ENCODE results near the gene PTPRM. TPM values are rescaled to one million over a fixed set of nuclear protein-coding genes. Genes with fewer than 3 reads are reported as not detected.
A peak's percentile ranks its signal among the peaks of the same experiment; 100 is the strongest.

The PTPRM gene
- total RNA-seq, 1 experiment from 2014 or later, result 45.6 TPM

DNA sequence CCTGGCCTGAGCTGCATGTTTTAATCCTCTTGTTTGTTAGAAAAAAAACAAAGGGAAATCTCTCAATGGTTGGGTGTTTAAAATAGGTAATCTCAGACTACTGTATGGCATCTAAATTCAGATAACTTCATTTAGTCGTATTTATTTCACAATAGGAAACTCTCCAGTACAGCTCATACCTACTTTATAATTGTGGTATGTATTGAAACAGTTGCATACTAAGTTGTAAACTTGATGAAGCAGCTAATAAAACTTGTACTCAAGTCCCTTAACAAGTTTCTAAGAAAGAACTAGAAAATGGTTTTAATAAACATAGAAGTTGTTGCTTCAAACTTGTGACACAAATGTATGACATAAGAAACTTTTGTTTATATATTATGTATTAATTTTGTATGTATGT, 334.5 kb downstream of the PTPRM start:
- Histone ChIP-seq H3F3A (ENCODE audit: low read length, unreplicated experiment) (no peaks in the 10 kb centered on the region), H3K9me3 (ENCODE audit: low read length) (no peaks in the 10 kb centered on the region), H3K9me2 (replicated peaks; ENCODE audit: low read length) (no peaks in the 10 kb centered on the region), H3K4me2 (ENCODE audit: low read length) (no peak overlapping the region), H2AFZ (ENCODE audit: low read length) (no peak overlapping the region), H3K9ac (ENCODE audit: low read length) (no peak overlapping the region), H4K20me1 (ENCODE audit: low read length) (no peaks in the 10 kb centered on the region), H3K27me3 (ENCODE audit: low read length) (no peaks in the 10 kb centered on the region), H3K4me3 (ENCODE audit: low read length) (no peak overlapping the region), H3K4me1 (ENCODE audit: insufficient read depth, low read length) (peaks cover 38% of the 10 kb centered on the region), H3K79me2 (ENCODE audit: low read length) (peaks cover 11% of the 10 kb centered on the region), H3K36me3 (ENCODE audit: low read depth, low read length) (no peaks in the 10 kb centered on the region), H3K27ac (ENCODE audit: low read length) (peak overlapping the region; percentile 35; the same call in 1 of the 2 replicates)
- BruUV-seq (replicated peaks), result no TSS peak
- ChIA-PET POLR2A (ENCODE audit: unreplicated experiment) (no interaction called here), CTCF (no interaction called here)
- intact Hi-C loops (cut with micrococcal nuclease), result loop anchor here (5.0 kb wide), 1 partner anchor 181 kb away; no protein-coding TSS in a partner anchor
- TF ChIP-seq, protein P1, sequence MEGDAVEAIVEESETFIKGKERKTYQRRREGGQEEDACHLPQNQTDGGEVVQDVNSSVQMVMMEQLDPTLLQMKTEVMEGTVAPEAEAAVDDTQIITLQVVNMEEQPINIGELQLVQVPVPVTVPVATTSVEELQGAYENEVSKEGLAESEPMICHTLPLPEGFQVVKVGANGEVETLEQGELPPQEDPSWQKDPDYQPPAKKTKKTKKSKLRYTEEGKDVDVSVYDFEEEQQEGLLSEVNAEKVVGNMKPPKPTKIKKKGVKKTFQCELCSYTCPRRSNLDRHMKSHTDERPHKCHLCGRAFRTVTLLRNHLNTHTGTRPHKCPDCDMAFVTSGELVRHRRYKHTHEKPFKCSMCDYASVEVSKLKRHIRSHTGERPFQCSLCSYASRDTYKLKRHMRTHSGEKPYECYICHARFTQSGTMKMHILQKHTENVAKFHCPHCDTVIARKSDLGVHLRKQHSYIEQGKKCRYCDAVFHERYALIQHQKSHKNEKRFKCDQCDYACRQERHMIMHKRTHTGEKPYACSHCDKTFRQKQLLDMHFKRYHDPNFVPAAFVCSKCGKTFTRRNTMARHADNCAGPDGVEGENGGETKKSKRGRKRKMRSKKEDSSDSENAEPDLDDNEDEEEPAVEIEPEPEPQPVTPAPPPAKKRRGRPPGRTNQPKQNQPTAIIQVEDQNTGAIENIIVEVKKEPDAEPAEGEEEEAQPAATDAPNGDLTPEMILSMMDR (conservative IDR thresholded peaks at IDR 0.05; ENCODE audit: low read depth, low read length), result no peak
- TF ChIP-seq EZH2phosphoT487 (IDR thresholded peaks at IDR 0.05; ENCODE audit: borderline replicate concordance, low read length) (no peak), EZH2 (IDR thresholded peaks at IDR 0.05; ENCODE audit: low read length, unreplicated experiment) (no peak)
- DNase-seq, result peak; percentile 10
- peak; percentile 10; the same call in 1 of the 2 replicates for ATAC-seq

DNA sequence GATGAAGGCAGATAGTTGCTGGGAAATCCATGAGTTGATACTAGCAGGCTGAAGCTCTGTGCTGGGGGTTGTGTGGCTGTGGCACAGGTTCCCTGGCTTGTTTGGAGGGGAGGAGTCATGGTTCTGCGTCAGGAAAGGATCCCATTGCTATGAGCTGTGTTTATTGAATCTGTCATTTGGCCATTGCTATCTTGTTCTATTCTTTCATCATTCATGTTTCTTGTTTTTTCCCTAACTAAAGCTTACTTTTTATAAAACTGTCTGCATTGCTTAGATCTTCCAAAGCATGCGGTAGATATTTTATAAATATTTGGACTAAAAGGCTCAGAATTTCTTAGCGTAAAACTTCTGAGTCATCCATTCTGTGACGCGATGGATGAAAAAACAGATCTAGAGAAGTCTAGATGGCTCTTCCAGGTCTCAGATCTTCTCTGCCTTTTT, 335.3 kb downstream of the PTPRM start:
- ATAC-seq (no peak), DNase-seq (no peak)
- Histone ChIP-seq H2AFZ (ENCODE audit: low read length) (no peak overlapping the region), H3K4me1 (ENCODE audit: insufficient read depth, low read length) (peaks cover 38% of the 10 kb centered on the region), H3K79me2 (ENCODE audit: low read length) (peaks cover 11% of the 10 kb centered on the region), H3K9me2 (replicated peaks; ENCODE audit: low read length) (no peaks in the 10 kb centered on the region), H3K27me3 (ENCODE audit: low read length) (no peaks in the 10 kb centered on the region), H3K36me3 (ENCODE audit: low read depth, low read length) (no peaks in the 10 kb centered on the region), H3F3A (ENCODE audit: low read length, unreplicated experiment) (no peaks in the 10 kb centered on the region), H3K4me3 (ENCODE audit: low read length) (no peak overlapping the region), H3K4me2 (ENCODE audit: low read length) (no peak overlapping the region), H3K9ac (ENCODE audit: low read length) (no peak overlapping the region), H3K27ac (ENCODE audit: low read length) (peak overlapping the region; percentile 35), H4K20me1 (ENCODE audit: low read length) (no peaks in the 10 kb centered on the region), H3K9me3 (ENCODE audit: low read length) (no peaks in the 10 kb centered on the region)
- intact Hi-C loops (cut with micrococcal nuclease), result loop anchor here (5.0 kb wide), 1 partner anchor 180 kb away; no protein-coding TSS in a partner anchor
- no TSS peak for BruUV-seq (replicated peaks)
- no peak for TF ChIP-seq EZH2phosphoT487 (IDR thresholded peaks at IDR 0.05; ENCODE audit: borderline replicate concordance, low read length)
- no peak for TF ChIP-seq EZH2 (IDR thresholded peaks at IDR 0.05; ENCODE audit: low read length, unreplicated experiment)
- TF ChIP-seq, protein P1 (conservative IDR thresholded peaks at IDR 0.05; ENCODE audit: low read depth, low read length), result no peak
- POLR2A ChIA-PET (ENCODE audit: unreplicated experiment), result interaction anchor here (0.6 kb wide), 1 partner anchor 136 kb away, joined by 8 read pairs; no protein-coding TSS in a partner anchor
- CTCF ChIA-PET, result interaction anchor here (0.6 kb wide), 1 partner anchor 56 kb away, joined by 3 read pairs; no protein-coding TSS in a partner anchor

DNA sequence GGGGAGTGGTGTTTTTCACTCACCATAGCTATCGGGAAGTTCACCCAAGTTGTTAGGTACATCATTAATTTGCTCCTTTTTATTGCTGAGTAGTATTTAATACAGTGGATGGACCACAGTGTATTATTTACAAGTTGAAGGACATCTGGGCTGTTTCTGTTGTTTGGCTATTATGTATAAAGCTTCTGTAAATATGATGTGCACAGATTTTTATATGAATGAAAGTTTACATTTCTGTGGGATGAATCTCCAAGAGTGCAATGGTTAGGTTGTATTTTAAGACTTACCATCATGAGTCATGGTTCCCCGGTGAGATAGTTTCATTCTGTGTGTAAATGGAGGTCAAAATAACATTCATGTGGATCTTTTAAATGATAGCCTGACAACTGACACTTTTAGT, 337.4 kb downstream of the PTPRM start:
- Histone ChIP-seq H3K27me3 (ENCODE audit: low read length) (no peaks in the 10 kb centered on the region), H3K9ac (ENCODE audit: low read length) (peak overlapping the region; percentile 59), H3K4me1 (ENCODE audit: insufficient read depth, low read length) (peaks cover 45% of the 10 kb centered on the region), H3K27ac (ENCODE audit: low read length) (peak overlapping the region; percentile 87), H3F3A (ENCODE audit: low read length, unreplicated experiment) (no peaks in the 10 kb centered on the region), H3K36me3 (ENCODE audit: low read depth, low read length) (no peaks in the 10 kb centered on the region), H3K79me2 (ENCODE audit: low read length) (peaks cover 11% of the 10 kb centered on the region), H2AFZ (ENCODE audit: low read length) (no peak overlapping the region), H3K4me2 (ENCODE audit: low read length) (peak overlapping the region; percentile 49), H3K9me3 (ENCODE audit: low read length) (no peaks in the 10 kb centered on the region), H3K4me3 (ENCODE audit: low read length) (no peak overlapping the region), H4K20me1 (ENCODE audit: low read length) (no peaks in the 10 kb centered on the region), H3K9me2 (replicated peaks; ENCODE audit: low read length) (no peaks in the 10 kb centered on the region)
- ATAC-seq (peak; percentile 89), DNase-seq (peak; percentile 89)
- no peak for TF ChIP-seq EZH2phosphoT487 (IDR thresholded peaks at IDR 0.05; ENCODE audit: borderline replicate concordance, low read length)
- TF ChIP-seq, protein P1 (conservative IDR thresholded peaks at IDR 0.05; ENCODE audit: low read depth, low read length), result no peak
- no peak for TF ChIP-seq EZH2 (IDR thresholded peaks at IDR 0.05; ENCODE audit: low read length, unreplicated experiment)
- intact Hi-C loops (cut with micrococcal nuclease), result loop anchor here (1.0 to 5.0 kb wide), 4 partner anchors 18 to 178 kb away; no protein-coding TSS in a partner anchor
- POLR2A ChIA-PET (ENCODE audit: unreplicated experiment), result no interaction called here
- BruUV-seq (replicated peaks), result no TSS peak
- CTCF ChIA-PET, result no interaction called here
